ENCODE data around the gene ARHGEF12. TPM values are rescaled to one million over a fixed set of nuclear protein-coding genes. Genes with fewer than 3 reads are reported as not detected.

Gene ARHGEF12
- total RNA-seq, 1 donor from 2014 or later: 36.5 TPM

DNA sequence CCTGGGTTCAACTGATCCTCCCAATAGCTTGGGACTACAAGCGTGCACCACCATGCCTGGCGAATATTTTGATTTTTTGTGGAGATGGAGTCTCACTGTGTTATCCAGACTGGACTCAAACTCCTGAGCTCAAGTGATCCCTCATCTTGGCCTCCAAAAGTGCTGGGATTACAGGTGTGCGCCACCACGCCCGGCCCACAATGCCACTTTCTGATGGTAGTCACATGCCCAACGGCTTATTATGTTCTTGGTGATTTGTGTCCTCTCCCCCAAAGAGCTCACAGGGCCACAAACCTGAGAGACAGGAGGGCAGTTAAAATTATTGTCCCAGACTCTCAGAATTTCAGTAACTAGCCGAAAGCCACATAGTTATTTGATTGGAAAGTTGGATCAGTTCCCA lies 185.0 kb downstream of the ARHGEF12 start:
- H3K4me3 ChIP-seq (ENCODE audit: low read depth, low read length): no peak overlapping the region
- TF ChIP-seq, protein P1, sequence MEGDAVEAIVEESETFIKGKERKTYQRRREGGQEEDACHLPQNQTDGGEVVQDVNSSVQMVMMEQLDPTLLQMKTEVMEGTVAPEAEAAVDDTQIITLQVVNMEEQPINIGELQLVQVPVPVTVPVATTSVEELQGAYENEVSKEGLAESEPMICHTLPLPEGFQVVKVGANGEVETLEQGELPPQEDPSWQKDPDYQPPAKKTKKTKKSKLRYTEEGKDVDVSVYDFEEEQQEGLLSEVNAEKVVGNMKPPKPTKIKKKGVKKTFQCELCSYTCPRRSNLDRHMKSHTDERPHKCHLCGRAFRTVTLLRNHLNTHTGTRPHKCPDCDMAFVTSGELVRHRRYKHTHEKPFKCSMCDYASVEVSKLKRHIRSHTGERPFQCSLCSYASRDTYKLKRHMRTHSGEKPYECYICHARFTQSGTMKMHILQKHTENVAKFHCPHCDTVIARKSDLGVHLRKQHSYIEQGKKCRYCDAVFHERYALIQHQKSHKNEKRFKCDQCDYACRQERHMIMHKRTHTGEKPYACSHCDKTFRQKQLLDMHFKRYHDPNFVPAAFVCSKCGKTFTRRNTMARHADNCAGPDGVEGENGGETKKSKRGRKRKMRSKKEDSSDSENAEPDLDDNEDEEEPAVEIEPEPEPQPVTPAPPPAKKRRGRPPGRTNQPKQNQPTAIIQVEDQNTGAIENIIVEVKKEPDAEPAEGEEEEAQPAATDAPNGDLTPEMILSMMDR (conservative IDR thresholded peaks at IDR 0.05; ENCODE audit: low read depth, low read length): no peak

GRCh38 chr11:120522021-120522420 lies 185.8 kb downstream of the ARHGEF12 start:
- H3K4me3 ChIP-seq (ENCODE audit: low read depth, low read length): no peak overlapping the region
- no peak for DNase-seq (ENCODE audit: low read depth)
- TF ChIP-seq, protein P1 (conservative IDR thresholded peaks at IDR 0.05; ENCODE audit: low read depth, low read length): no peak

More for the DNA sequence above, 185.0 kb downstream of the ARHGEF12 start:
- DNase-seq (ENCODE audit: low read depth): no peak

GRCh38 chr11:120522736-120523135 lies 186.5 kb downstream of the ARHGEF12 start:
- no peak overlapping the region for H3K4me3 ChIP-seq (ENCODE audit: low read depth, low read length)
- TF ChIP-seq, protein P1 (conservative IDR thresholded peaks at IDR 0.05; ENCODE audit: low read depth, low read length): no peak
- DNase-seq (ENCODE audit: low read depth): no peak

GRCh38 chr11:120523196-120523595 lies 187.0 kb downstream of the ARHGEF12 start:
- no peak overlapping the region for H3K4me3 ChIP-seq (ENCODE audit: low read depth, low read length)
- TF ChIP-seq, protein P1 (conservative IDR thresholded peaks at IDR 0.05; ENCODE audit: low read depth, low read length): no peak
- no peak for DNase-seq (ENCODE audit: low read depth)

- H3K4me3 ChIP-seq (ENCODE audit: low read depth, low read length): no peak overlapping the region
- TF ChIP-seq, protein P1 (conservative IDR thresholded peaks at IDR 0.05; ENCODE audit: low read depth, low read length): no peak
- DNase-seq (ENCODE audit: low read depth): no peak
Measured at GRCh38 chr11:120524536-120525085, 188.4 kb downstream of the ARHGEF12 start.

DNA sequence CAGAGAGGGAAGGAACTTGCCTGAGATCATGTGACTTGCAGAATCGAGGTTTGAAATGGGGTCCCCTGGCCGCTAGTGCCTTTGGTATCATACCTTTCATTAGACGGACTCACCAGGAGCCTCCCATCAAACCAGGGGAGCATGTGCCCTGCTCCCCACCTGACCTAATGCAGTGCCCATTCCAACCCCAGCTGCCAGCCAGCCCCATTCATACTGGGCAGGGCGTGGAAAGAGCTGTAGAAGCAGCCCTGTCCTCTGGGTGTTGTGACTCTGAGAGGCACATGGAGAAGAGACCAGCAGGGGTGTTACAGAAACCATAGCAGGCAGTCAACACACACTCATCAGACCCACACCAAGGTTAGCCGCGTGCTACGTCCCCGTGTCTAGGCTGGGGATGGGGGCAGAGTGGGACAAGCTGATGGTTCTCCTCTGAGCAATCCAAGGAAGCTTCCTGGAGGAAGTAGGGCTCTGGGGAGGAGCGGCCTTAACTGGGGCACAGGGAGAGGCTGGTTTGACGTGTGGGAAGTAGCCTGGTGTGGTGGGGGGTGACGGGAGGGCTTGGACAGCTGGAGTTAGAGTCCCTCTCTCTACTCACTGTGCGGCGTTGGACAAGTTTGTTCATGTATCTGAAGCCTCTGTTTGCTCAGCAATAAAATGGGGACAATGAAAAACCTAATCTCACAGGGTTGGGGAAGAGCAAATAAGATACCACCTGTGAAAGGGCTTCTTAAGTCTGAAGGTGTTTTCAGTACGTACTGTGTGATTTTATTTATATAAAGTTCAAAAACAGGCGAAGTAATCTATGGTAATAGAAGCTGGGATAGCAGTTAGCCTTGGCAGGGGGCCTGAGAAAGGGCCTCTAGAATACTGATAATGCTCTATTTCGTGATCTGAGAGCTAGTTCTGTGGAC lies 189.3 kb downstream of the ARHGEF12 start:
- DNase-seq (ENCODE audit: low read depth): no peak
- TF ChIP-seq, protein P1 (conservative IDR thresholded peaks at IDR 0.05; ENCODE audit: low read depth, low read length): no peak
- H3K4me3 ChIP-seq (ENCODE audit: low read depth, low read length): no peak overlapping the region

Data from epithelial cell of proximal tubule (primary cell).